Measurements from ENCODE around the gene IGLL1. TPM values are rescaled to one million over a fixed set of nuclear protein-coding genes. Genes with fewer than 3 reads are reported as not detected.
"Not testable (repeated sequence)": the region's sequence is repeated elsewhere in the genome, so short reads cannot be mapped to it uniquely, and the experiment has no call there.

Gene IGLL1
- total RNA-seq, 2 experiments from 2014 or later, result not detected

- H3K4me3 Mint-ChIP-seq, result peak overlapping the region; percentile 46
- H3K36me3 Mint-ChIP-seq (ENCODE audit: low read depth), result no peaks in the 10 kb centered on the region
- H3K4me1 Mint-ChIP-seq (ENCODE audit: low read depth), result peaks cover 7% of the 10 kb centered on the region
- no peaks in the 10 kb centered on the region for H3K9me3 Mint-ChIP-seq
- peaks cover 28% of the 10 kb centered on the region for H3K27me3 Mint-ChIP-seq (ENCODE audit: low read depth)
- no peak for DNase-seq
- H3K27ac Mint-ChIP-seq, result no peak overlapping the region
- CTCF ChIA-PET, result interaction anchor here (0.5 kb wide), 1 partner anchor 25 kb away, joined by 3 read pairs; no protein-coding TSS in a partner anchor
- intact Hi-C loops (cut with micrococcal nuclease), result no loop called here
These were observed 13.2 kb downstream of the IGLL1 start for GRCh38 chr22:23566705-23567475.

DNA sequence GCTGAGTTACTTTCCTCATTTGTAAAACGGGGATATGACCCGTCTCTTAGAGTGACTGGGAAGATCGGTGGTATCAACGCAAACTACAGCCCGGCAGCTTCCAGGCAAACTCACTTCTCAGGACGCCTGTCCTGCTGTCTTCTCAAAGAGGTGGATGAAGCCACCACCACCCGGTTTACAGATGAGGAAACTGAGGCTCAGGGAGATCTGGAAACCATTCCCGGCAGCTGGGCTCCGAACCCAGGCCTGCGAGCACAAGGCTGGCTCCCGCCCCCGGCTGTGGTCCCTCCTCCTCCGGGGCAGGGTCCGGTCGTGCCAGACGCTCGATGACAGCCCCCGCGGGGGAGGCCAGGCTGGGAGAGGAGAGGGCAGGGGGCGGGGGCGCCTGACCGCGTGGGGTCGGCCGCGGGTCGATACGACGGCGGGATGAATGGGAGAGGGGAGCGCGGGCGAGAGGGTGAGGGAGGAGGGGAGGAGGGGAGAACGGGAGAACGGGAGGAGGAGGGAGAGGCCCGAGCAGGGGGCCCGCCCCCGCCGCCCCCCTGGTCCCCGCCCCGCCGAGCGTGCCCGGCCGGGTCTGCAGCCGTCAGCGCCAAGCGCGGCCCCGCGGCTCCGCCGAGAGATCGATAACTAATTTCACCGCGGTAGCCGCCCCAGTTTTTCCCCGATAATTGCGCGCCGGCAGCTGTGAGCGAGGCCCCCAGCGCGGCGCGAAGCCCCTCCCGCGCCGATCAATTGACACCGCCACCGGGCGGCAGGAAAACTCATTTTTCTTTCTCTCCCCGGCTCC lies 14.0 kb downstream of the IGLL1 start:
- Mint-ChIP-seq H3K4me1 (ENCODE audit: low read depth) (peaks cover 7% of the 10 kb centered on the region), H3K9me3 (no peaks in the 10 kb centered on the region), H3K27me3 (ENCODE audit: low read depth) (peaks cover 28% of the 10 kb centered on the region), H3K27ac (no peak overlapping the region), H3K4me3 (peak overlapping the region; percentile 71), H3K36me3 (ENCODE audit: low read depth) (no peaks in the 10 kb centered on the region)
- no peak for DNase-seq
- intact Hi-C loops (cut with micrococcal nuclease), result no loop called here
- CTCF ChIA-PET, result interaction anchor here (0.5 kb wide), 1 partner anchor 25 kb away, joined by 3 read pairs; no protein-coding TSS in a partner anchor

GRCh38 chr22:23565305-23565914 lies 14.7 kb downstream of the IGLL1 start:
- Mint-ChIP-seq H3K27me3 (ENCODE audit: low read depth) (peaks cover 28% of the 10 kb centered on the region), H3K9me3 (no peaks in the 10 kb centered on the region), H3K4me1 (ENCODE audit: low read depth) (peaks cover 7% of the 10 kb centered on the region), H3K4me3 (peak overlapping the region; percentile 71), H3K27ac (no peak overlapping the region), H3K36me3 (ENCODE audit: low read depth) (no peaks in the 10 kb centered on the region)
- DNase-seq, result peak; percentile 20
- intact Hi-C loops (cut with micrococcal nuclease), result no loop called here
- CTCF ChIA-PET, result interaction anchor here (0.6 kb wide), 1 partner anchor 44 kb away, joined by 3 read pairs; no protein-coding TSS in a partner anchor

GRCh38 chr22:23564276-23564675 lies 15.8 kb downstream of the IGLL1 start:
- H3K4me1 Mint-ChIP-seq (ENCODE audit: low read depth), result peaks cover 7% of the 10 kb centered on the region
- intact Hi-C loops (cut with micrococcal nuclease), result no loop called here
- no peaks in the 10 kb centered on the region for H3K36me3 Mint-ChIP-seq (ENCODE audit: low read depth)
- H3K4me3 Mint-ChIP-seq, result no peak overlapping the region
- no peaks in the 10 kb centered on the region for H3K9me3 Mint-ChIP-seq
- DNase-seq, result no peak
- no peak overlapping the region for H3K27ac Mint-ChIP-seq
- H3K27me3 Mint-ChIP-seq (ENCODE audit: low read depth), result peaks cover 28% of the 10 kb centered on the region
- CTCF ChIA-PET, result no interaction called here

DNA sequence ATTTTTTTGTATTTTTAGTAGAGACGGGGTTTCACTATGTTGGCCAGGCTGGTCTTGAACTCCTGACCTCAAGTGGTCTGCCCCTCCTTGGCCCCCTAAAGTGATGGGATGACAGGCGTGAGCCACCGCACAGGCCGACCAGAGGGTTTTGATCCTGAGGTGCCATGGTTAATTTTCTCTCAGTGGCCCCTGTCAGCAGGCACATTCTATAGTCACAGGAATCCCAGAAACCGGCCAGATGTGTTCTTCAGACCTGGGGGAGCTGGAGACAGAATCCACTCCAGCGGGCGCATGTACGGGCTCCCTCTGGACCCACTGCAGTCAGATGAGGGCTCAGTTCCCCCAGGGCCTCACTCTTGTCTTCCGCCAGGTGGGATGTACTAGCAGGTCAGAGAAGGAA lies 17.0 kb downstream of the IGLL1 start:
- Mint-ChIP-seq H3K27me3 (ENCODE audit: low read depth) (peaks cover 28% of the 10 kb centered on the region), H3K36me3 (ENCODE audit: low read depth) (no peaks in the 10 kb centered on the region), H3K27ac (no peak overlapping the region), H3K4me3 (no peak overlapping the region), H3K4me1 (ENCODE audit: low read depth) (peaks cover 7% of the 10 kb centered on the region), H3K9me3 (no peaks in the 10 kb centered on the region)
- no peak for DNase-seq
- intact Hi-C loops (cut with micrococcal nuclease), result no loop called here
- CTCF ChIA-PET, result no interaction called here

- H3K36me3 Mint-ChIP-seq (ENCODE audit: low read depth), result no peaks in the 10 kb centered on the region
- H3K9me3 Mint-ChIP-seq, result no peaks in the 10 kb centered on the region
- no peak overlapping the region for H3K4me3 Mint-ChIP-seq
- no peak for DNase-seq
- CTCF ChIA-PET, result no interaction called here
- H3K27ac Mint-ChIP-seq, result no peak overlapping the region
- intact Hi-C loops (cut with micrococcal nuclease), result no loop called here
- peaks cover 7% of the 10 kb centered on the region for H3K4me1 Mint-ChIP-seq (ENCODE audit: low read depth)
- H3K27me3 Mint-ChIP-seq (ENCODE audit: low read depth), result peaks cover 23% of the 10 kb centered on the region
These were observed 17.9 kb downstream of the IGLL1 start for GRCh38 chr22:23562186-23562585.

DNA sequence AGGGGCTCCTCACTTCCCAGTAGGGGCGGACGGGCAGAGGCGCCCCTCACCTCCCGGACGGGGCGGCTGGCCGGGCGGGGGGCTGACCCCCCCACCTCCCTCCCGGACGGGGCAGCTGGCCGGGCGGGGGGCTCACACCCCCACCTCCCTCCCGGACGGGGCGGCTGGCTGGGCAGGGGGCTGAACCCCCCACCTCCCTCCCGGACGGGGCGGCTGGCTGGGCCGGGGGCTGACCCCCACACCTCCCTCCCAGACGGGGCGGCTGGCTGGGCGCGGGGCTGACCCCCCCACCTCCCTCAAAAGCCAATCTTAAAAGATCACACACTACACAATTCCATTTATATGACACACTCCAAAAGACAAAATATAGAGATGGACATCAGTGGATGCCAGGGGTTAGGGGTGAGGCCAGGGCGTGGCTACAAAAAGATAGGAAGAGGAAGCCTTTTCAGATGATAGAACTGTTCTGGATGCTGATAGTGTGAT lies 19.0 kb downstream of the IGLL1 start:
- DNase-seq; H3K4me1 Mint-ChIP-seq (ENCODE audit: low read depth); intact Hi-C loops (cut with micrococcal nuclease); H3K27ac Mint-ChIP-seq; H3K4me3 Mint-ChIP-seq; H3K36me3 Mint-ChIP-seq (ENCODE audit: low read depth); H3K9me3 Mint-ChIP-seq; CTCF ChIA-PET: not testable (repeated sequence)
- peaks cover 18% of the 10 kb centered on the region for H3K27me3 Mint-ChIP-seq (ENCODE audit: low read depth)

DNA sequence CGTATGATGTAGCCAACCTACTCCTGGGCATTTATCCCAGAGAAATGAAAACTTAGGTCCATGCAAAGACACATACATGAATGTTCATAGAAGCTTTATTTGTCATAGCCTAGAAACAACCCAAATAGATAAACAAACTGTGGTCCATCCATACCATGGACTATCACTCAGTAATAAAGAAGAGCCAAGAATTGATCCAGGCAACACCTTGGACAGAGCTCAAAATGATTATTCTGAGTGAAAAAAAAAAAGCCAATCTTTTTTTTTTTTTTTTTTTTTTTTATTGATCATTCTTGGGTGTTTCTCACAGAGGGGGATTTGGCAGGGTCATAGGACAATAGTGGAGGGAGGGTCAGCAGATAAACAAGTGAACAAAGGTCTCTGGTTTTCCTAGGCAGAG lies 19.9 kb downstream of the IGLL1 start:
- intact Hi-C loops (cut with micrococcal nuclease); DNase-seq; H3K9me3 Mint-ChIP-seq; H3K4me3 Mint-ChIP-seq; H3K4me1 Mint-ChIP-seq (ENCODE audit: low read depth); H3K27ac Mint-ChIP-seq; H3K36me3 Mint-ChIP-seq (ENCODE audit: low read depth): not testable (repeated sequence)
- CTCF ChIA-PET, result interaction anchor here (0.6 kb wide), 1 partner anchor 195 kb away, joined by 7 read pairs; no protein-coding TSS in a partner anchor
- peaks cover 10% of the 10 kb centered on the region for H3K27me3 Mint-ChIP-seq (ENCODE audit: low read depth)

- Mint-ChIP-seq H3K9me3 (no peaks in the 10 kb centered on the region), H3K4me3 (no peak overlapping the region), H3K36me3 (ENCODE audit: low read depth) (no peaks in the 10 kb centered on the region), H3K27ac (no peak overlapping the region), H3K27me3 (ENCODE audit: low read depth) (peaks cover 2% of the 10 kb centered on the region), H3K4me1 (ENCODE audit: low read depth) (no peaks in the 10 kb centered on the region)
- intact Hi-C loops (cut with micrococcal nuclease), result no loop called here
- no peak for DNase-seq
- CTCF ChIA-PET, result interaction anchor here (1.3 kb wide), 1 partner anchor 33 kb away, joined by 8 read pairs; no protein-coding TSS in a partner anchor
These were observed 22.6 kb downstream of the IGLL1 start for GRCh38 chr22:23557467-23557866.

DNA sequence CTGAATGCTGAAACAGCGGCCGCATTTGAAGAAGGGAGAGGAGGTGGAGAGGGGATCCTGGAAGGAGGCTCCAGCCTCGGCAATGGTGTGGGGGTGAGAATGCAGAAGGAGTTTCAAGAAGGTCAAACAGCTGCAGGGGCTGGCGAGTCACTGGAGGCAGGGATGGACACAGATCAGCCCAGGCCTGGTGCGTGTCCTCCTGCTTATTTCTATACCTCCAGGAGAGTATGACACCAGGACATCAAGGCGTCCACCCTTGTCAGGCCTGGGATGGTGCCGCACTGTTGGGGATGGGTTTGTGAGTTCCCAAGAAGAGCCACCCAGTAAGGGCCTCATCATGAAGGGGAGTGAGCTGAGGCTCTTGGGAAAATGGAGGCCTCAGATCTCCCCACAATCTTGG lies 23.1 kb downstream of the IGLL1 start:
- H3K27ac Mint-ChIP-seq, result no peak overlapping the region
- H3K4me3 Mint-ChIP-seq, result no peak overlapping the region
- intact Hi-C loops (cut with micrococcal nuclease), result no loop called here
- CTCF ChIA-PET, result interaction anchor here (1.3 kb wide), 1 partner anchor 34 kb away, joined by 8 read pairs; no protein-coding TSS in a partner anchor
- no peak for DNase-seq
- peaks cover under 1% of the 10 kb centered on the region for H3K27me3 Mint-ChIP-seq (ENCODE audit: low read depth)
- no peaks in the 10 kb centered on the region for H3K4me1 Mint-ChIP-seq (ENCODE audit: low read depth)
- H3K36me3 Mint-ChIP-seq (ENCODE audit: low read depth), result no peaks in the 10 kb centered on the region
- no peaks in the 10 kb centered on the region for H3K9me3 Mint-ChIP-seq

DNA sequence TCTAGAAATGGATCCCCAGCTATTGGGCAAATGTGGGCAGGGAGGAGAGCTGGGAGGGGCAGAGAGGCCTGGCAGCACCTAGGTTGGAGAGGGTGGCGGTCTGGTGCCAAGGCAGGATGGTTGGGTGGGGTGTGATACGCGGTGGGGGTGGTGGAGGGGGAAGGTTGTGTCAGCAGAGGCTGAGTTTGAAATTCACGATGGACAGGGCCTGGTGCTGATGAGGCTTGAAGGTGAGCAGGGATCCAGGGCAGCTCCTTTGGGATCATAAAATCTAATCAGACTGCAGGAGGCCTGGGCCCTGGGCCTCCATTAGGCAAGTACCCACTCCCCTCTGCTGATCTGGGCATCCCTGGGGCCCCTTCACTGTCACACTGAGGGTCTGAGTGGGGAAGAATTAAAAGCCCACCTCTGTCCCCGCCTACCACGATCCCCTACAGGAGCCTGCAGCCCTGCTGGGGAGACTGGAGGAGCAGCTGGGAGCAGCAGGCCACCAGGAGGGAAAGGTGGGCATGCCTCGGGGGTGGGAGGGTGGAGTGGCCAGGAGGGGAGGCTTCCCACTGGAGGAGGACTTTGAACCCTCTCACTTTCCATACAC lies 24.0 kb downstream of the IGLL1 start:
- intact Hi-C loops (cut with micrococcal nuclease), result no loop called here
- H3K4me1 Mint-ChIP-seq (ENCODE audit: low read depth), result no peaks in the 10 kb centered on the region
- H3K27me3 Mint-ChIP-seq (ENCODE audit: low read depth), result no peaks in the 10 kb centered on the region
- CTCF ChIA-PET, result interaction anchor here (1.3 kb wide), 1 partner anchor 35 kb away, joined by 8 read pairs; no protein-coding TSS in a partner anchor
- DNase-seq, result no peak
- H3K9me3 Mint-ChIP-seq, result no peaks in the 10 kb centered on the region
- H3K36me3 Mint-ChIP-seq (ENCODE audit: low read depth), result no peaks in the 10 kb centered on the region
- H3K27ac Mint-ChIP-seq, result no peak overlapping the region
- H3K4me3 Mint-ChIP-seq, result no peak overlapping the region

DNA sequence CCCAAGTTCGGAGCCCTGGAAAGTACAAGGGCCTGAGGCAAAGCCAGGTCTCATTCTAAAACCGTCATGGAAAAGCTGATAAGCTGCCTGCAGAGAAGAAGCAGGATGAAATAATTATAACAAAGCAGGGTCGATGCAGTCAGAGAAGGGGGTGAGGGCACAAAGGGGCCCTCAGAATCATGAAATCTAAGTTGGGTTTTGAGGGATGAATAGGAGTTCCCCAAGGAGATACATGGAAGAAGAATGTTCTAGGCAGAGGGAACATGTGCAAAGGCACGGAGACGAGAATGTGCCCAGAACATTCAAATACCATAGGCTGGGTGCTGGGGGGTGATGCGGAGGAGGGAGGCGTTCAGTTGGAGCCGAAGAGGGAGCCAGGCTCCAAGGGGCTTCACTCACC lies 25.0 kb downstream of the IGLL1 start:
- no peaks in the 10 kb centered on the region for H3K4me1 Mint-ChIP-seq (ENCODE audit: low read depth)
- intact Hi-C loops (cut with micrococcal nuclease), result no loop called here
- no peaks in the 10 kb centered on the region for H3K36me3 Mint-ChIP-seq (ENCODE audit: low read depth)
- no peaks in the 10 kb centered on the region for H3K9me3 Mint-ChIP-seq
- no peak overlapping the region for H3K4me3 Mint-ChIP-seq
- H3K27ac Mint-ChIP-seq, result no peak overlapping the region
- no peak for DNase-seq
- H3K27me3 Mint-ChIP-seq (ENCODE audit: low read depth), result no peaks in the 10 kb centered on the region
- CTCF ChIA-PET, result no interaction called here
